ENCODE data around the gene THRAP3.
A peak's percentile ranks its signal among the peaks of the same experiment; 100 is the strongest.

Gene THRAP3

GRCh38 chr1:36253161-36253862 is 29.1 kb downstream of the THRAP3 start:
- DNase-seq, result no peak

- DNase-seq, result no peak
Observed at GRCh38 chr1:36256558-36257374, 32.5 kb downstream of the THRAP3 start.

GRCh38 chr1:36257375-36257767 is 33.1 kb downstream of the THRAP3 start:
- no peak for DNase-seq

- no peak for DNase-seq
Observed at GRCh38 chr1:36258960-36259344, 34.7 kb downstream of the THRAP3 start.

GRCh38 chr1:36268981-36269380 is 44.7 kb downstream of the THRAP3 start:
- DNase-seq, result no peak

- no peak for DNase-seq
Observed at GRCh38 chr1:36269408-36269838, 45.2 kb downstream of the THRAP3 start.

GRCh38 chr1:36273024-36273423 is 48.8 kb downstream of the THRAP3 start:
- DNase-seq, result no peak

GRCh38 chr1:36274201-36274600 is 50.0 kb downstream of the THRAP3 start:
- no peak for DNase-seq

- no peak for DNase-seq
Observed at GRCh38 chr1:36276688-36277087, 52.4 kb downstream of the THRAP3 start.

GRCh38 chr1:36279110-36279788 is 55.0 kb downstream of the THRAP3 start:
- no peak for DNase-seq

GRCh38 chr1:36279789-36280296 is 55.6 kb downstream of the THRAP3 start:
- DNase-seq, result no peak

GRCh38 chr1:36284061-36284460 is 59.8 kb downstream of the THRAP3 start:
- DNase-seq, result no peak

- DNase-seq, result no peak
Observed at GRCh38 chr1:36284517-36284916, 60.3 kb downstream of the THRAP3 start.

GRCh38 chr1:36285443-36286101 is 61.3 kb downstream of the THRAP3 start:
- DNase-seq, result peak; percentile 85

- DNase-seq, result no peak
Observed at GRCh38 chr1:36286802-36287201, 62.6 kb downstream of the THRAP3 start.

GRCh38 chr1:36287595-36287994 is 63.4 kb downstream of the THRAP3 start:
- no peak for DNase-seq

GRCh38 chr1:36295390-36295789 is 71.1 kb downstream of the THRAP3 start:
- DNase-seq, result no peak

GRCh38 chr1:36297062-36297461 is 72.8 kb downstream of the THRAP3 start:
- no peak for DNase-seq

- no peak for DNase-seq
Observed at GRCh38 chr1:36298640-36299039, 74.4 kb downstream of the THRAP3 start.

- DNase-seq, result peak; percentile 88
Observed at GRCh38 chr1:36300526-36300925, 76.3 kb downstream of the THRAP3 start.

GRCh38 chr1:36301220-36301619 is 77.0 kb downstream of the THRAP3 start:
- DNase-seq, result no peak

- DNase-seq, result no peak
Observed at GRCh38 chr1:36303244-36303643, 79.0 kb downstream of the THRAP3 start.

Data from inflammatory macrophage treated with lipopolysaccharide for 4 hours (primary cell).